WTC11 (cell line): ENCODE results near the gene NECTIN2.
"Not testable (repeated sequence)": the region's sequence is repeated elsewhere in the genome, so short reads cannot be mapped to it uniquely, and the experiment has no call there.

Experiments
- NR2C2 ChIP-seq: sonication (generic); formaldehyde crosslinking; IDR thresholded peaks from 2 replicates; pipeline ENCODE4 v1.8.0; 2022; ENCODE audit warnings: mild to moderate bottlenecking, missing genetic modification reagents
- ZNF121 ChIP-seq: sonication (generic); formaldehyde crosslinking; IDR thresholded peaks from 2 replicates; pipeline ENCODE4 v1.8.0; 2023; ENCODE audit warnings: missing genetic modification reagents
- TF ChIP-seq, protein P1 (sequence below): sonication (generic); formaldehyde crosslinking; IDR thresholded peaks from 2 replicates; pipeline ENCODE4 v1.8.1; 2023; ENCODE audit warnings: mild to moderate bottlenecking, missing genetic modification reagents, moderate library complexity
- TF ChIP-seq, protein P2 (sequence below): fragments of 200-600 bp; IDR thresholded peaks from 2 replicates; pipeline ENCODE4 v1.8.0; 2022; ENCODE audit warnings: antibody characterized with exemption
- TF ChIP-seq, protein P3 (sequence below): fragments of 250-450 bp; sonication (Bioruptor Pico); IDR thresholded peaks from 2 replicates; pipeline ENCODE4 v2.1.2; 2022; ENCODE audit warnings: mild to moderate bottlenecking, moderate library complexity
- TF ChIP-seq, protein P4 (sequence below): fragments of 250-450 bp; sonication (Bioruptor Pico); IDR thresholded peaks from 2 replicates; pipeline ENCODE4 v1.9.0; 2021; ENCODE audit warnings: mild to moderate bottlenecking, borderline replicate concordance

DNA sequence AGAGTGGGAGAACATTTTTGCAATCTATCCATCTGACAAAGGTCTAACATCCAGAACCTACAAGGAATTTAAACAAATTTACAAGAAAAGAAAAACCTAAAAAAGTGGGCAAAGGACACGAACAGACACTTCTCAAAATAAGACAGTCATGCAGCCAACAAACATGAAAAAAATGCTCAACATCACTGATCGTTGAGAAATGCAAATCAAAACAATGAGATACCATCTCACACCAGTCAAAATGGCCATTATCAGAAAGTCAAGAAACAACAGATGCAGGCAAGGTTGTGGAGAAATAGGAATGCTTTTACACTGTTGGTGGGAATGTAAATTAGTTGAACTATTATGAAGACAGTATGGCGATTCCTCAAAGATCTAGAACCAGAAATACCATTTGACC lies 15.5 kb downstream of the NECTIN2 start:
- TF ChIP-seq, protein P1, sequence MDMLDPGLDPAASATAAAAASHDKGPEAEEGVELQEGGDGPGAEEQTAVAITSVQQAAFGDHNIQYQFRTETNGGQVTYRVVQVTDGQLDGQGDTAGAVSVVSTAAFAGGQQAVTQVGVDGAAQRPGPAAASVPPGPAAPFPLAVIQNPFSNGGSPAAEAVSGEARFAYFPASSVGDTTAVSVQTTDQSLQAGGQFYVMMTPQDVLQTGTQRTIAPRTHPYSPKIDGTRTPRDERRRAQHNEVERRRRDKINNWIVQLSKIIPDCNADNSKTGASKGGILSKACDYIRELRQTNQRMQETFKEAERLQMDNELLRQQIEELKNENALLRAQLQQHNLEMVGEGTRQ (CRISPR knock-in tag): not testable (repeated sequence)
- not testable (repeated sequence) for TF ChIP-seq ZNF121 (CRISPR knock-in tag); NR2C2
- TF ChIP-seq, protein P2, sequence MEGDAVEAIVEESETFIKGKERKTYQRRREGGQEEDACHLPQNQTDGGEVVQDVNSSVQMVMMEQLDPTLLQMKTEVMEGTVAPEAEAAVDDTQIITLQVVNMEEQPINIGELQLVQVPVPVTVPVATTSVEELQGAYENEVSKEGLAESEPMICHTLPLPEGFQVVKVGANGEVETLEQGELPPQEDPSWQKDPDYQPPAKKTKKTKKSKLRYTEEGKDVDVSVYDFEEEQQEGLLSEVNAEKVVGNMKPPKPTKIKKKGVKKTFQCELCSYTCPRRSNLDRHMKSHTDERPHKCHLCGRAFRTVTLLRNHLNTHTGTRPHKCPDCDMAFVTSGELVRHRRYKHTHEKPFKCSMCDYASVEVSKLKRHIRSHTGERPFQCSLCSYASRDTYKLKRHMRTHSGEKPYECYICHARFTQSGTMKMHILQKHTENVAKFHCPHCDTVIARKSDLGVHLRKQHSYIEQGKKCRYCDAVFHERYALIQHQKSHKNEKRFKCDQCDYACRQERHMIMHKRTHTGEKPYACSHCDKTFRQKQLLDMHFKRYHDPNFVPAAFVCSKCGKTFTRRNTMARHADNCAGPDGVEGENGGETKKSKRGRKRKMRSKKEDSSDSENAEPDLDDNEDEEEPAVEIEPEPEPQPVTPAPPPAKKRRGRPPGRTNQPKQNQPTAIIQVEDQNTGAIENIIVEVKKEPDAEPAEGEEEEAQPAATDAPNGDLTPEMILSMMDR: not testable (repeated sequence)
- TF ChIP-seq, protein P3, sequence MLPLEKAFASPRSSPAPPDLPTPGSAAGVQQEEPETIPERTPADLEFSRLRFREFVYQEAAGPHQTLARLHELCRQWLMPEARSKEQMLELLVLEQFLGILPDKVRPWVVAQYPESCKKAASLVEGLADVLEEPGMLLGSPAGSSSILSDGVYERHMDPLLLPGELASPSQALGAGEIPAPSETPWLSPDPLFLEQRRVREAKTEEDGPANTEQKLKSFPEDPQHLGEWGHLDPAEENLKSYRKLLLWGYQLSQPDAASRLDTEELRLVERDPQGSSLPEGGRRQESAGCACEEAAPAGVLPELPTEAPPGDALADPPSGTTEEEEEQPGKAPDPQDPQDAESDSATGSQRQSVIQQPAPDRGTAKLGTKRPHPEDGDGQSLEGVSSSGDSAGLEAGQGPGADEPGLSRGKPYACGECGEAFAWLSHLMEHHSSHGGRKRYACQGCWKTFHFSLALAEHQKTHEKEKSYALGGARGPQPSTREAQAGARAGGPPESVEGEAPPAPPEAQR (CRISPR knock-in tag): not testable (repeated sequence)
- TF ChIP-seq, protein P4, sequence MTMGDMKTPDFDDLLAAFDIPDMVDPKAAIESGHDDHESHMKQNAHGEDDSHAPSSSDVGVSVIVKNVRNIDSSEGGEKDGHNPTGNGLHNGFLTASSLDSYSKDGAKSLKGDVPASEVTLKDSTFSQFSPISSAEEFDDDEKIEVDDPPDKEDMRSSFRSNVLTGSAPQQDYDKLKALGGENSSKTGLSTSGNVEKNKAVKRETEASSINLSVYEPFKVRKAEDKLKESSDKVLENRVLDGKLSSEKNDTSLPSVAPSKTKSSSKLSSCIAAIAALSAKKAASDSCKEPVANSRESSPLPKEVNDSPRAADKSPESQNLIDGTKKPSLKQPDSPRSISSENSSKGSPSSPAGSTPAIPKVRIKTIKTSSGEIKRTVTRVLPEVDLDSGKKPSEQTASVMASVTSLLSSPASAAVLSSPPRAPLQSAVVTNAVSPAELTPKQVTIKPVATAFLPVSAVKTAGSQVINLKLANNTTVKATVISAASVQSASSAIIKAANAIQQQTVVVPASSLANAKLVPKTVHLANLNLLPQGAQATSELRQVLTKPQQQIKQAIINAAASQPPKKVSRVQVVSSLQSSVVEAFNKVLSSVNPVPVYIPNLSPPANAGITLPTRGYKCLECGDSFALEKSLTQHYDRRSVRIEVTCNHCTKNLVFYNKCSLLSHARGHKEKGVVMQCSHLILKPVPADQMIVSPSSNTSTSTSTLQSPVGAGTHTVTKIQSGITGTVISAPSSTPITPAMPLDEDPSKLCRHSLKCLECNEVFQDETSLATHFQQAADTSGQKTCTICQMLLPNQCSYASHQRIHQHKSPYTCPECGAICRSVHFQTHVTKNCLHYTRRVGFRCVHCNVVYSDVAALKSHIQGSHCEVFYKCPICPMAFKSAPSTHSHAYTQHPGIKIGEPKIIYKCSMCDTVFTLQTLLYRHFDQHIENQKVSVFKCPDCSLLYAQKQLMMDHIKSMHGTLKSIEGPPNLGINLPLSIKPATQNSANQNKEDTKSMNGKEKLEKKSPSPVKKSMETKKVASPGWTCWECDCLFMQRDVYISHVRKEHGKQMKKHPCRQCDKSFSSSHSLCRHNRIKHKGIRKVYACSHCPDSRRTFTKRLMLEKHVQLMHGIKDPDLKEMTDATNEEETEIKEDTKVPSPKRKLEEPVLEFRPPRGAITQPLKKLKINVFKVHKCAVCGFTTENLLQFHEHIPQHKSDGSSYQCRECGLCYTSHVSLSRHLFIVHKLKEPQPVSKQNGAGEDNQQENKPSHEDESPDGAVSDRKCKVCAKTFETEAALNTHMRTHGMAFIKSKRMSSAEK (CRISPR knock-in tag): not testable (repeated sequence)
